Fibroblast of lung (primary cell): ENCODE measurements around the gene IQGAP2.

Experiments
- EZH2 ChIP-seq: IDR thresholded peaks from 2 replicates; pipeline ENCODE4 v1.5.1; 2012; ENCODE audit warnings: low read length, control low read depth, mild to moderate bottlenecking; ENCODE audit errors: missing control alignments
- TF ChIP-seq, protein P1 (sequence below), 2 donors: IDR thresholded peaks in 1 of 2; conservative IDR thresholded peaks in 1 of 2; 1 replicate in 1 of 2; 2 replicates in 1 of 2; pipeline ENCODE4 v1.5.1; 2011 to 2012; ENCODE audit warnings: low read length in 2 of 2, control low read depth in 1 of 2, inconsistent platforms in 1 of 2, low read depth in 1 of 2, mild to moderate bottlenecking in 1 of 2

- TF ChIP-seq, protein P1, sequence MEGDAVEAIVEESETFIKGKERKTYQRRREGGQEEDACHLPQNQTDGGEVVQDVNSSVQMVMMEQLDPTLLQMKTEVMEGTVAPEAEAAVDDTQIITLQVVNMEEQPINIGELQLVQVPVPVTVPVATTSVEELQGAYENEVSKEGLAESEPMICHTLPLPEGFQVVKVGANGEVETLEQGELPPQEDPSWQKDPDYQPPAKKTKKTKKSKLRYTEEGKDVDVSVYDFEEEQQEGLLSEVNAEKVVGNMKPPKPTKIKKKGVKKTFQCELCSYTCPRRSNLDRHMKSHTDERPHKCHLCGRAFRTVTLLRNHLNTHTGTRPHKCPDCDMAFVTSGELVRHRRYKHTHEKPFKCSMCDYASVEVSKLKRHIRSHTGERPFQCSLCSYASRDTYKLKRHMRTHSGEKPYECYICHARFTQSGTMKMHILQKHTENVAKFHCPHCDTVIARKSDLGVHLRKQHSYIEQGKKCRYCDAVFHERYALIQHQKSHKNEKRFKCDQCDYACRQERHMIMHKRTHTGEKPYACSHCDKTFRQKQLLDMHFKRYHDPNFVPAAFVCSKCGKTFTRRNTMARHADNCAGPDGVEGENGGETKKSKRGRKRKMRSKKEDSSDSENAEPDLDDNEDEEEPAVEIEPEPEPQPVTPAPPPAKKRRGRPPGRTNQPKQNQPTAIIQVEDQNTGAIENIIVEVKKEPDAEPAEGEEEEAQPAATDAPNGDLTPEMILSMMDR (conservative IDR thresholded peaks at IDR 0.05 in 1 of 2, IDR thresholded peaks at IDR 0.05 in 1 of 2; ENCODE audit: low read depth in 1 of 2, low read length in 2 of 2): no peak
- no peak for TF ChIP-seq EZH2
Measured at GRCh38 chr5:76663573-76663972, 260.5 kb downstream of the IQGAP2 start.
